ENCODE measurements around the gene CCL8. TPM values are rescaled to one million over a fixed set of nuclear protein-coding genes. Genes with fewer than 3 reads are reported as not detected.

Gene CCL8
- total RNA-seq, 1 donor from 2014 or later: not detected

- Mint-ChIP-seq H3K9me3 (ENCODE audit: low read depth) (no peaks in the 10 kb centered on the region), H3K27me3 (peaks cover 15% of the 10 kb centered on the region), H3K4me3 (ENCODE audit: low read depth) (no peak overlapping the region), H3K4me1 (ENCODE audit: low read depth) (peaks cover 3% of the 10 kb centered on the region), H3K27ac (no peak overlapping the region), H3K36me3 (ENCODE audit: insufficient read depth) (no peaks in the 10 kb centered on the region)
- no peak for DNase-seq (ENCODE audit: low spot score, unreplicated experiment)
- TF ChIP-seq CTCF (IDR thresholded peaks at IDR 0.05; ENCODE audit: unreplicated experiment): no peak
Measured at GRCh38 chr17:34364751-34365150, 45.5 kb downstream of the CCL8 start.

GRCh38 chr17:34365340-34365739 lies 46.1 kb downstream of the CCL8 start:
- H3K4me3 Mint-ChIP-seq (ENCODE audit: low read depth): no peak overlapping the region
- H3K27me3 Mint-ChIP-seq: peaks cover 15% of the 10 kb centered on the region
- H3K9me3 Mint-ChIP-seq (ENCODE audit: low read depth): no peaks in the 10 kb centered on the region
- DNase-seq (ENCODE audit: low spot score, unreplicated experiment): no peak
- no peak overlapping the region for H3K27ac Mint-ChIP-seq
- H3K36me3 Mint-ChIP-seq (ENCODE audit: insufficient read depth): no peaks in the 10 kb centered on the region
- no peak for TF ChIP-seq CTCF (IDR thresholded peaks at IDR 0.05; ENCODE audit: unreplicated experiment)
- peaks cover 3% of the 10 kb centered on the region for H3K4me1 Mint-ChIP-seq (ENCODE audit: low read depth)

- no peak overlapping the region for H3K4me3 Mint-ChIP-seq (ENCODE audit: low read depth)
- TF ChIP-seq CTCF (IDR thresholded peaks at IDR 0.05; ENCODE audit: unreplicated experiment): no peak
- peaks cover 15% of the 10 kb centered on the region for H3K27me3 Mint-ChIP-seq
- H3K27ac Mint-ChIP-seq: no peak overlapping the region
- peaks cover 2% of the 10 kb centered on the region for H3K4me1 Mint-ChIP-seq (ENCODE audit: low read depth)
- H3K36me3 Mint-ChIP-seq (ENCODE audit: insufficient read depth): no peaks in the 10 kb centered on the region
- no peaks in the 10 kb centered on the region for H3K9me3 Mint-ChIP-seq (ENCODE audit: low read depth)
- no peak for DNase-seq (ENCODE audit: low spot score, unreplicated experiment)
Measured at GRCh38 chr17:34366010-34366409, 46.8 kb downstream of the CCL8 start.

- H3K4me3 Mint-ChIP-seq (ENCODE audit: low read depth): no peak overlapping the region
- no peaks in the 10 kb centered on the region for H3K36me3 Mint-ChIP-seq (ENCODE audit: insufficient read depth)
- no peaks in the 10 kb centered on the region for H3K9me3 Mint-ChIP-seq (ENCODE audit: low read depth)
- H3K27me3 Mint-ChIP-seq: peaks cover 14% of the 10 kb centered on the region
- no peak overlapping the region for H3K27ac Mint-ChIP-seq
- H3K4me1 Mint-ChIP-seq (ENCODE audit: low read depth): no peaks in the 10 kb centered on the region
- no peak for DNase-seq (ENCODE audit: low spot score, unreplicated experiment)
- TF ChIP-seq CTCF (IDR thresholded peaks at IDR 0.05; ENCODE audit: unreplicated experiment): no peak
Measured at GRCh38 chr17:34366529-34367107, 47.4 kb downstream of the CCL8 start.

GRCh38 chr17:34367486-34368195 lies 48.4 kb downstream of the CCL8 start:
- DNase-seq (ENCODE audit: low spot score, unreplicated experiment): no peak
- Mint-ChIP-seq H3K27me3 (peaks cover 9% of the 10 kb centered on the region), H3K4me1 (ENCODE audit: low read depth) (no peaks in the 10 kb centered on the region), H3K36me3 (ENCODE audit: insufficient read depth) (no peaks in the 10 kb centered on the region), H3K4me3 (ENCODE audit: low read depth) (no peak overlapping the region), H3K9me3 (ENCODE audit: low read depth) (no peaks in the 10 kb centered on the region), H3K27ac (no peak overlapping the region)
- no peak for TF ChIP-seq CTCF (IDR thresholded peaks at IDR 0.05; ENCODE audit: unreplicated experiment)
